NCI-H1092 treated with DMSO at 0.1 percent for 48 hours (cell line): Measurements from ENCODE around the gene SLC26A1.

Experiments
- DNase-seq: peaks from one replicate; lab custom pipeline; 2025; lab: John Stamatoyannopoulos, UW

SLC26A1 gene

DNA sequence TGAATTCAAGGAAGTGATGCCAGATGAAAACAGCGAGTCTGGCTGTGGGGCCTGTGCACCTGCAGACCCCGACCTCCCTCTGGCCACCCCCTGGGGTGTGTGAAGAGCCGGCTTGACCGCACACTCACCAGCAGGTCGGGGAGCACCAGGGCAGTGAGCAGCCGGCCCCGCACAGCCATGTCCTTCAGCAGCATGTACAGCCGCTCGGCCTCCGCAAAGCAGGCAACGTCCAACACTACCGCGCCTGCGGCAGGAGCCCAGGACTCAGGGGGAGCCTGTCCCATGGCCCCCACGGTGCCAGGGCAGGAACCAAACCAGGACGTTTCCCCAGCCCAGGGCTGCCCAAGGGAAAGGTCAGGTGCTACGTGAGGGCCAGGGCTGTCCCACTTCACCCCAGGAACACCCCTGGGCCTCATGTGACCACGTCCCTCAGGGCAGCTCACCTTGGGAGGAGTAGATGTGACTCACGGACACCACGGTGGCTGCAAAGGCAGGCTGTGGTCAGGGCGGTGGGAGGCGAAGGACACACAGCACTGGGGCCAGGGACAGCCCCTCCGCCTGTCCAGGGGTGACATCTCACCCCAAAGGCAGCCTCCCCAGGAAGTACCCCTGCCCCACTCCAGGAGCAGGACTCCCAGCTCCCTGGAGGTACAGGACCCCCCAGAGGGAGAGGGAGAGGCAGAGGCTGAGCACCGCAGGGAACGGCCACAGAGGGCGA, 28.0 kb downstream of the SLC26A1 start:
- DNase-seq: no peak

- DNase-seq: no peak
These were observed 28.7 kb downstream of the SLC26A1 start for GRCh38 chr4:964346-965025.

DNA sequence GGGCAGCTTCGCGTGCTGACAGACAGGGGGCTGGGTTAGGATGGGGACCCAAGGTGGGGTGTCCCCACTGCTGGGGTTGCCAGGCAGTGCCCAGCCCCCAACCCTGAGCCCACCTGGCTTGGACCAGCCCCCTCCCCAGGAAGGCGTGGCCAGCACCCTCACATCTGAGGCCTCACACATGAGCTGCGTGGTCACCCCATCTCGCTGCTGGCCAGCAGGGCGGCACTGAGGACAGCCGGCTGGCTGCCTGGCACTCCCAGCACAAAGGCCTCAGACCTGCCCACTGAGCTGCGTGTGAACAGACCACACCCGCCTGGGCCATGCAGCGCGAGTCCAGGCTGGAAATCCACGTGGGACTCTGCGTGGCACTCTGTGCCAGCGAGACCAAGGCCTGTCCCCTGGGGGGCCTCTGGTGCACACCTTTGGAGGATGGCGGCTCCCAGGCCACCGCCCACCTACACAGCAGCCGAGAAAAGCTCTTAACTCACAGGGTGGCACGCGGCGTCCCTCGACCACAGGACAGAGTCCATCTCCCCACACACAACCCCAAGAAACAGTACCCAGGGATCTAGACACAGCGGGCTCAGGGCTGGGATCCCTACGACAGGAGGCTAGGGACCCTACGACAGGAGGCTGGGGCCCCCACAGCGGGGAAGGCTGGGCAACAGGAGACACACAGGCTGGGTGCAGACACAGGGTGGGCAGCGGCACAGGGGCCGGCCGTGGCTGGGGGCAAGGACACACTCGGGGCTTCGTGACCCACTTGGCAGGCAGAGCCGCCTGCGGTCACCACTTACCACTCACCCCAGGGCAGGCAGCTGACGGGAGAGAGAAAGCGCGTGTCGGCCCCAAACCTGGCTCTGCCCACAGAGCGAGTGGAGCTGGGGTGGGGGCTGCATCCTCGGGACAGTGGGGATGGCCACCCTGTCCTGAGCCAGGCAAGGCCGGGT, 29.7 kb downstream of the SLC26A1 start:
- DNase-seq: no peak

GRCh38 chr4:962231-963208, 30.7 kb downstream of the SLC26A1 start:
- DNase-seq: peak; percentile 46

DNA sequence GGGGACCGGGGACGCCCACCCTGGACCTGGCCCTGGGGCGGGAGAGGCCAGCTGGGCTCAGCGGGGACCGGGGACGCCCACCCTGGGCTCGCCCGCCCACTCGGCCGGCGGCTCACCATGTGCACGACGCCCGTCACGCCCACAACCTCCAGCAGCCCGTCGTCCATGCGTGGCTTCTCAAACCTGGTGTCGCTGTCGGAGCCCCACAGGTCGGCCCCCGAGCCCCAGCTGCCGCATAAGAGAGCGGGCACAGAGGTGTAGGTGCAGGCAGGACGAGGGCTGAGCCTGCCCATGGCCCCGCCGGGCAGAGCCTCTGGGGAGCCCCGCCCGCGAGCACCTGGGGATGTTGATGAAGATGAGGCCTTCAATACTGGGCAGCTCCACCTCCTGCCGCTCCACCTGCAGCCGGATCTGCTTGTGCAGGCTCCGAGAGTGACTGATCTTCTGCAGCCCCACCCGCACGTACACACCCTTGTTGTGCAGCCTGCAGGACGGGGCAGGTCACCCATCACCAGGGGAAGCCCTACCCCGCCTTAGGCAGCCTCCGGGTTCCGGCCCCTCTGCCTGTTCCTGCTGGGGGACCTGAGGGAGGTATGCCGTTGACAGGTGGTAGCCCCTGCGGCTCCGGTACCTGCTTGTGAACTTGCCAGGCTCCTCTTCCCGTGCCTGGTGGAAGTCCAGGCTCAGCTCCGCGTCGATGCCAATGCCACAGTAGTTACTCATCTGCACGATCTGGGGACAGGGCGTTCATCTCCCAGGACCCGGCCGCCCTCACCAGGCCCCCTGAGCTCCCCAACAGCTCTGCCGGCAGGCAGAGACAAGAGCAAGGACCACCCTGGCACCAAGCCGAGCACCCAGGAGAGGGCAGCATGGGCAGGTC, 31.6 kb downstream of the SLC26A1 start:
- peak; percentile 46 for DNase-seq

DNA sequence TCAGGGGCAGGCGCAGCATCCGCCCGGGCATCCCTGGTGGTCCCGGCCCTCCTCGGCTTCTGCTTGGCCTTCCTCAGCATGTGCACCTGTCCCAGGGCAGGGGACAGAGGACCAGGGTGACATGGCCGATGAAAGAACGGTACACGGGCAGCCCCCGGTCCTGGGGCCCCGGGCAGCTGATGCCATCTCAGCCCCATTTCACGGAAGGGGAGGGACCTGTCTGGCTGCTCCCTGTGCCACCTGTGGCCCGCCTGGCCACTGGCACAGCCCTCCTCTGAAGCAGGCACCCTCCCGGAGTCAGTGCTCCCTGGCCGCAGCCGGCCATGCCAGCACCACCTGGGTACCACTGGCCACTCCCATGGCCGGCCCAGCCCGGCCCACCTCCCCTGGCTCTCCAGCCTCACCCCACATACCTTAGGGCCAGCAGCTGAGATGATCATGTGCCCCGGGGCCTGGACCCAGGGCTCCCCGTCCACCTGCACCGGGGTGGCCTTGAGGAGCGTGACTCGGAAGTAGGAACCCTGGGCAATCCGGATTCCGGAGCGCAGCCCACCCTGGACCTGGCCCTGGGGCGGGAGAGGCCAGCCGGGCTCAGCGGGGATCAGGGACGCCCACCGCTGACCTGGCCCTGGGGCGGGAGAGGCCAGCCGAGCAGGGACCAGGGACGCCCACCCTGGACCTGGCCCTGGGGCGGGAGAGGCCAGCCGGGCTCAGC, 32.4 kb downstream of the SLC26A1 start:
- no peak for DNase-seq

- DNase-seq: no peak
These were observed 33.0 kb downstream of the SLC26A1 start for GRCh38 chr4:960140-960635.

GRCh38 chr4:959338-960139, 33.7 kb downstream of the SLC26A1 start:
- DNase-seq: no peak

DNA sequence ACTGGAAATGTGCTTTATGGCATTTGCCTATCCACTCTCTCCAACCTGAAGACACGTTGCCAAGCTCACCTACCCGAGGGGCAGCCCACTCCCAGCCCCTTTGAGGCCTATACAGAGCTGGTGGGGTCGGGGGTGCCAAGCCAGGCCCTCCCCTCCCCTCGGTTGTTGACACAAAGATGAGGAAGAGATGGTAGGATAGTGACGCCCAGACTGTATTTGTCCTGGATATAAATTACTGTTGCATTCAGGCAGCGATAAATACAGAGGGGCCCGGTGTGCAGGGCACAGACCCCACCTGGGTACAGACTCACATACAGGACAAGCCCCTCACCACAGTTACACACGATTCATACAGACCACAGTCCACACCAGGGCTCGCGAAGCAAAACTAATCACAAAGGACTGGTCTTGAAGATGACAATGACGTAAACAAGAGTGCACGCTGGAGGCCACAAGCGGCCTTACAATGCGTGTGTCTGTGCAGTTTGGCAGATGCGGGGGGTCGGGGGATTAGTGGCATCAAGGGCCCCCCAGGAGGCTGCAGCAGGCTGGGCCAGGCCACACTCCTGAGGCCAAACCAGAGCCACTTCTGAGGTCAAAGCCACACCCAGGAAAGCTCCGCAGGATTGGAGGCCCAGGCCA, 34.4 kb downstream of the SLC26A1 start:
- DNase-seq: no peak

DNA sequence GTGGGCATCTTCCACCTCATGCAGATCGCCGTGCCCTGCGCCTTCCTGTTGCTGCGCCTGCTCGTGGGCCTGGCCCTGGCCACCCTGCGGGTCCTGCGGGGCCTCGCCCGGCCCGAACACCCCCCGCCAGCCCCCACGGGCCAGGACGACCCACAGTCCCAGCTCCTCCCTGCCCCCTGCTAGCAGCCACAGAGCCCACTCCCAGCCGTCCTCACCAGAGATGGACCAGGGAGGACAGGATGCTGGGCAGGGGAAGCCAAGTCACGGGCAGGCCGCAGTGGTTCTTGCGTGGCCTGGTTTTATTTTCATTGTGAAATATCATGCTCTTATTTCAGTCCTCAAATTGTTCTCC, 34.9 kb downstream of the SLC26A1 start:
- DNase-seq: no peak

- no peak for DNase-seq
These were observed 35.5 kb downstream of the SLC26A1 start for GRCh38 chr4:957581-958313.

DNA sequence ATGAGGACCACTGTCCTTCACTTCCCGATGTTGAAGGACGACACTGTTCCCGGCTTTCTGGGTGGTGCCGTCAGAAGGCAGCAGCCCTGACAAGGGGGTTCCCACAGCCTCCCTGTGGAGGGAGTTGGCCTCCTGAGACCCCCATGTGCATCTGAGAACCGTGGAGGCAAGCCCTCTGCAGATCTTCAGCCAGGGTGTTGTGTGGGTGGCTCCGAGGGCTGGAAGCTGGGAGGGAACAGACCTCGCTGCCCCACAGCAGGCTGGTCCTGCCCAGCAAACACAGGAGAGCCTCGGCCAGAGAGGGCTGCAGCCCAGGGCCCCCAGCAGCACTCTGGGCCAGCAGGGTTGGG, 36.0 kb downstream of the SLC26A1 start:
- no peak for DNase-seq

- no peak for DNase-seq
These were observed 36.5 kb downstream of the SLC26A1 start for GRCh38 chr4:956531-957230.

DNA sequence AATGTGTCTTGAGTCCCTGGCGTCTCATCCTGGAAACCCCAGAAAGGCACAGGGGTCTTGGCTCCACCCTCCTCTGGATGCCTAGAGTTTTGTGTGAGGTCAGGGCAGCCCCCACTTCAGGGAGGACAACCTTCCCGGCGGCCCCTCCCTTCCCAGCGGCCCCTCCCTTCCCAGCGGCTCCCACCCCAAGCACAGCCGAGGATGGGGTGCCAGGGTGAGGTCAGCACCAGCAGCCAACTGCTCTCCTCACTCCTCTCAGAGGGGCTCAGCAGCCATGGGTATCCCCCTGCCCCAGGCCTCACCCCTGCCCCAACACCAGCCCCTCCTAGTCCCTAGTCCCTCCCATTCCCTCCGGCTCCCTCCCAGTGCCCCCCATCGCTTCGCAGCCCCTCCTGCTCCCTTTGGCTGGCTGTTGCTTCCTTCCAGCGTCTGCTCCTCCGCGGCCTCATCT, 37.2 kb downstream of the SLC26A1 start:
- DNase-seq: no peak

- no peak for DNase-seq
These were observed 37.9 kb downstream of the SLC26A1 start for GRCh38 chr4:955161-955921.
